HG03045 (cell line): Measurements from ENCODE around the gene NFATC3.
"Not testable (repeated sequence)": the region's sequence is repeated elsewhere in the genome, so short reads cannot be mapped to it uniquely, and the experiment has no call there.

ENCODE experiments used
- ATAC-seq: cut with Tn5 transposase; IDR thresholded peaks from one replicate; pipeline ENCODE4 v1.9.1; 2021; ENCODE audit warnings: mild to moderate bottlenecking, moderate library complexity; ENCODE audit not compliant: unreplicated experiment

The NFATC3 gene

DNA sequence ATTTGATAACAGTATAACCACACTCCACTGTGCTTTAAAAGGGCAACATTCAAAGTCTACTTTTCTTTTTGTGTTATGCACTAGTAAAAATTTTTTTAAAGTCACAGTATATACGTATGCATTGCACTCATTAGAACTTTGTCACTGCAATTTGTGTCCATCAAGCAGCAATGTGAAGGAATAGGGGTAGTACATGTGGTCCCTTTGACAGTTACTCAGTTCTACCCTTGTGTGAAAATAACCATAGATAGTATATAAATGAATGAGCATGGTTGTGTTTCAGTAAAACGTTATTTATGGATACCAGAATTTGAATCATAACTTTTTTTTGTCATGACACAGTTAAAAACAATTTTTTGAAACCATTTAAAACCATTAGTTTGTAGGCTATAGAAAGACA, 30.7 kb downstream of the NFATC3 start:
- ATAC-seq = no peak

DNA sequence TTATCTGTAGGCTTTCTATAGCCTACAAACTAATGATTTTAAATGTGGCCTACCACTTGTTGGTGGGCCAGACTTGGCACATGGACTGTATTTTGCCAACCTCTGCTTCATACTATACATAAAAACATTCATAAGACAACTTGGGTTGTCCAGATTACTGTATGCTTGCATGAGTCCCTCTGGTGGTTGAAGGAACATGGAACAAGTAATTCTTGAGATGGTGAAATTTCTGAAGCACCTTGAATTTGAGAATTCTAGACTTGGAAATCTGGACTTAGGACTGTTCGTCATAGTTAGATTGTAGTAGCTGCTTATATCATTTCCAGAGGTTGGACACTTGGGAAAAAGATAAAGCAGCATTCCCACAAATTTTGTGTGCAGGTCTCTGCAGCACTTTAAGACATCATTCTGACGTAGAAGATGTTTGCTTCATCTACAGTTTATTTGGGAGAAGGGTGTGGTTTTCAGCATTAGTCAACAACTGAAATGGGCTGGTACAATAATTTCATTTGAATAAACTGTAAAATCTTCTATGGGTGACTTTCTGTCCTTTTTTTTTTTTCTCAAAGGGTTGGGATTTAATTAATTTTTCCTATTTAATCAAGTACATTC, 31.2 kb downstream of the NFATC3 start:
- no peak for ATAC-seq

DNA sequence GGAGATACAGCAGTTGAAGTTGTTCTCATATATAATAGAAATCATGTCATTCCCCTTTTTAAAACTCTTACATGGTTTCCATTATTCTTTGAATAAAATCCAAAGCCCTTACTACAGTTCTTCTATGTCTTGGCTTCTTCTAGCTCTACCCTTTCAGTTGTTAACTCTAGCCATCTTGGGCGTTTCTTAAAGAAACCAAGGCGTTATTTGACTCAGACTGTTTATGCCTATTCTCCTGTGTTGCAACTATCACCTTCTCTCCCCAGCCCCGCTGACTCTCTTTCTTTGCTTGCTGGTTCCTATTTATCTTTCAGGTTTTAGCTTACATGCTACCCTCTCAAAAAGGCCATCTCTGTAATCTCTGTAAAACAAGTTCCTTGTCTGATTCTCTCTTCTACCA, 32.7 kb downstream of the NFATC3 start:
- ATAC-seq = no peak

DNA sequence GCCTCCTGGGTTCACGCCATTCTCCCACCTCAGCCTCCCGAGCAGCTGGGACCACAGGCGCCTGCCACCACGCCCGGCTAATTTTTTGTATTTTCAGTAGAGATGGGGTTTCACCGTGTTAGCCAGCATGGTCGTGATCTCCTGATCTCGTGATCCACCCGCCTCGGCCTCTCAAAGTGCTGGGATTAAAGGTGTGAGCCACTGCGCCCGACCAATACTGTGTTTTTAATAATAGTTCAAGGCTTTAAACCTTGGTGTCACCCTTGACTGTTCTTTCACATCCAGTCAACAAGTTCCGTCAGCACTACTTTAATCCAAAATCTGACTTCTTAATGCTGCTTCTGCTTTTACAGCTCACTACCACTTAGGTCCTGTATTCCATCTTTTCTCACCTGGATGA, 33.8 kb downstream of the NFATC3 start:
- ATAC-seq = not testable (repeated sequence)

DNA sequence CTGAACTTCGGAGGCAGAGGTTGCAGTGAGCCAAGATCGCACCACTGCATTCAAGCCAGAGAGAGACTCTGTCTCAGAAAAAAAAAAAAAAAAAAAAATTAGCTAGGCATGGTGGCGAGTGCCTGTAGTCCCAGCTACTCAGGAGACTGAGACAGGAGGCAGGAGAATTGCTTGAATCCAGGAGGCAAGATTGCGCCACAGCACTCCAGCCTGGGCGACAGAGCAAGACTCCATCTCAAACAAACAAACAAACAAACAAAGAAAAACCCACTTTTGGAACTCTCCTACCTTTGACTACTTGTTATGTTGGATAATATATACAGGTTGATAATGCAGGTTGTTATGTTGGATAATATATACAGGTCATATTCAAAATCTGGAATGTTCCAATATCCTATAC, 35.3 kb downstream of the NFATC3 start:
- not testable (repeated sequence) for ATAC-seq

DNA sequence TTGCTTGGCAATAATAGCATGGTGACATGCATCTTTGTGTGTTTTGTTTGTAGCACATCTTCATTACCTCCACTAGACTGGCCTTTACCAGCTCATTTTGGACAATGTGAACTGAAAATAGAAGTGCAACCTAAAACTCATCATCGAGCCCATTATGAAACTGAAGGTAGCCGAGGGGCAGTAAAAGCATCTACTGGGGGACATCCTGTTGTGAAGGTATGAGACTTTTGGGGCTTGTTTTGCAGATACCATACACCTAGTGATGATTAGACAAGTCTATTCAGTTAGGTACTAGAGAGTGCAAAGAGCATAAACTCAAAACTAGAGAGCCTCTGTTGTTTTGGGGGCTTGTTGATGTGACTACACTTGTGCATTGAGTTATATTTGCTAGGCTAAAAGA, 41.2 kb downstream of the NFATC3 start:
- ATAC-seq = no peak

DNA sequence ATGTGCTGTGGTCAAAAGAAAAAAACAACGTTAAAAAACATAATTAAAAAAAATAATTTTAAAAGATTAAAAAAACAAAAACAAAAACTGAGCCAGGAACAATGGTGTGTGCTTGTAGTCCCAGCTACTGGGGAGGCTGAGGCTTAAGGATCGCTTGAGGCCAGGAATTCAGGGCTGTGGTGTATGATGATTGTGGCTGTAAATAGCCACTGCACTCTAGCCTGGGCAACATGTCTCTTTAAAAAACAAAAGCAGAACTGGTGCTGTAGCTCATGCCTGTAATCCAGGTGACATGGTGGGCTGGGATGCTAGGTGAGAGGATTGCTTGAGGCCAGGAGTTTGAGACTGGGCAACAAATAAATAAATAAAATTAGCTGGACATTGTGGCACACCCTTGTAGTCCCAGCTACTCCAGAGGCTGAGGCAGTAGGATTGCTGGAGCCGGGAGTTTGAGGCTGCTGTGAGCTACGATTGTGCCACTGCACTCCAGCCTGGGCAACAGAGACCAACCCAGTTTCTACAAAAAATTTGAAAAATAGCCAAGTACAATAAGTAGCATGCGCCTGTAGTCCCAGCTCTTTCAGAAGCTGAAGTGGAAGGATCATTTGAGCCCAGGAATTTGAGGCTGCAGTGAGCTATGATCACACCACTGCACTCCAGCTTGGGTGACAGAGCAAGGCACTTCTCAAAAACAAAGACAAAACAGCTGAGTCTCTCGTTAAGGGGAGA, 43.6 kb downstream of the NFATC3 start:
- no peak for ATAC-seq

DNA sequence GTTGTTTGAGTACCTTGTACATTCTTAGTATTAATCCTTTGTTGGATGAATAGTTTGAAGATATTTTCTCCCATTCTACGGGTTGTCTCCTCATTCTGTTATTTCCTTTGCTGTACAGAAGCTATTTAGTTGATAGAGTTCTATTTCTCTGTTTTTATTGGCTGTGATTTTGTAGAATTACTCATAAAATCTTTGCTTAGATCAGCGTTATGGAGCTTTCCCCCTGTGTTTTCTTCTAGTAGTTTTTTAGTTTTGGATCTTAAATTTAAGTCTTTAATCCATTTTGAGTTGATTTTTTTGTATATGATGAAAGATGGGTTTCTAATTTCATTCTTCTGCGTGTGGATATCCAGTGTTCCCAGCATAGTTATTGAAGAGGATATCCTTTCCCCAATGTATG, 45.4 kb downstream of the NFATC3 start:
- ATAC-seq = no peak

DNA sequence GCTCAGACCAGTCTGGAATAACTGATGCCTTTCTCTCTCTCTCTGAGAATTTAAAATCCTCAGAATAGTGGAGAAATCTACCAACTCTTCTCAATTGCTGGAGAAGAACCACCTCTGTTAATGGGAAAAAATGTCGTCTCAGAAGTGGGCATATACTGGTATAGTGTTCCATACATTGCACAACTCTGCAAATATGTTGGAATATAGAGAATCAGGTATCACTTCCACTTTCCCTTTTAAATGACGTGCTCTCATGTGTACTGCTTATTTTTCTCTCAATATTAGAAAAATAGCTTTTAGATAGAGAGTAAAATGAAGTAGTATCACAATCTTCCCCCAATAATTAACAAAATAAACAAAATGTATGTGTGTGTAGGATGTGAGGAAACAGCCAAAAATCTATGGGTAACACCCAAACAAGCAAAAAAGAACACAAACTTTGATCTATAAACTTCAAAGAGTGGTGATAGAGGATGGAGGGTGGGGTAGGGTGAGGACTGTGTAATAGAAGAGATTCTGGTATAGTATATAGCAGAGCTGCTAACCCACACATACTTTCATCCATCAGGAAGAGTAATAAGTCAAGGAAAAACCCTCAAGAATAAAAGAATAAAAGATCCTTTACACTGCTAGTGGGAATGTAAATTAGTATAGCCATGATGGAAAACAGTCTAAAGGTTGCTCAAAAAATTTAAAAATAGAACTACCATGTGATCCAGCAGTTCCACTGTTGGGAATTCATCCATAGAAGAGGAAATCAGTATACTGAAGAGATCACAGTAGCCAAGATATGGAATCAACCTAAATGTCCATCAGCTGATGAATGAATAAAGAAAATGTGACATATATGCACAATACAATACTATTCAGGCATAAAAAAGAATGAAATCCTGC, 46.9 kb downstream of the NFATC3 start:
- ATAC-seq = no peak

DNA sequence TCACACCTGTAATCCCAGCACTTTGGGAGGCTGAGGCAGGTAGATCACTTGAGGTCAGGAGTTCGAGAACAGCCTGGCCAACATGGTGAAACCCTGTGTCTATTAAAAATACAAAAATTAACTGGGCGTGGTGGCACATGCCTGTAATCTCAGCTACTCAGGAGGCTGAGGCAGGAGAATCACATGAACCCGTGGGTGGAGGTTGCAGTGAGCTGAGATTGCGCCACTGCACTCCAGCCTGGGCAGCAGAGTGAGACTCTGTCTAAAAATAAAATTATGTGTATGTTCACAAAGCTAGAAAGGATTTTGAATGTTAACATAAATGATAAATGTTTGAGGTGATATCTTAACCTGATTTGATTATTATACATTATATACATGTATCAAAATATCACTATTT, 47.8 kb downstream of the NFATC3 start:
- ATAC-seq = not testable (repeated sequence)

DNA sequence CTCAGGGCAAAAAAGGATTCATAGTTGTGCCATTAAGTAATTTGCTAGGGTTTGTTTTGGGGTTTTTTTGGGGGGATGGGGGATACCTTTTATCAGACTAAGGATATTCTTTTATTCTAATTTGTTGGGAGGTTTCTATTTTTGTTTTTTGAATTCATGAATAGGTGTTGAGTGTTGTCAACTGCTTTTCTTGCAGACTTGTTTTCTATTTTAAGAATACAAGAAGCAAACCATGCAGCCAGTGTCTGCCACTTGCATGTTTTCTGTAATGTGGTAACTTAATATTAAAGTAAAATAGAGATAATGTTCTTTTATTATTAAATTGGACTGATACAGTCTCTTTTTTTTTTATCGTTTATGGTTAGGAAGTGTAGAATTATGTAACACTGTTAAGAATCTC, 49.5 kb downstream of the NFATC3 start:
- ATAC-seq = no peak

DNA sequence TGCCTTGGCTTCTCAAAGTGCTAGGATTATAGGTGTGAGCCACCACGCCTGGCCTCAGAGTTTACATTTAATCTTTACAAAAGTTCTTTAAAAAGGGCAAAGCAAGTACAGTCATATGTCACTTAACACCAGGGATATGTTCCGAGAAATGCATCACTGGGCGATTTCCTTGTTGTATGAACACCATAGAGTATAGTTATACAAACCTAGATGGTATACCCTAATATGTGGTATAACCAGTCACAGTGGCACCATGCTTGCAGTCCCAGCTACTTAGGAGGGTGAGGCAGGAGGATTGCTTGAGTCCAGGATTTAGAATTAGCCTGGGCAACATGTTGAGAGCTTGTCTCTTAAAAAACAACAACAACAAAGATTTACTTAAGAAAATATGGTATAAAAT, 51.3 kb downstream of the NFATC3 start:
- no peak for ATAC-seq

DNA sequence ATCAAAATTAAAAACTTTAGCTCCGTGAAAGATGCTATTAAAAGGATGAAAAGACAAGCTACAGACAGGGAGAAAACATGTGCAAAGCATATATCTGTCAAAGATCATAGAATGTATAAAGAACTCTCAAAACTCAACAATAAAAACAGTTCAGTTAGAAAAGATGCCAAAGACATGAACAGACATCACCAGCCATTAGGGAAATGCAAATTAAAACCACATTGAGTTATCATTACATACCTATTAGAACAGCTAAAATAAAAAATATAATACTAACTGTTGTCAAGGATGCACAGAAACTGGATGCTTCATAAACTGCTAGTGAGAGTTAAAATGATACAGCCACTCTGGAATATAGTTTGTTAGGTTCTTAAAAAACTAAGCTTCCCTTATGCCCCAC, 58.8 kb downstream of the NFATC3 start:
- no peak for ATAC-seq

DNA sequence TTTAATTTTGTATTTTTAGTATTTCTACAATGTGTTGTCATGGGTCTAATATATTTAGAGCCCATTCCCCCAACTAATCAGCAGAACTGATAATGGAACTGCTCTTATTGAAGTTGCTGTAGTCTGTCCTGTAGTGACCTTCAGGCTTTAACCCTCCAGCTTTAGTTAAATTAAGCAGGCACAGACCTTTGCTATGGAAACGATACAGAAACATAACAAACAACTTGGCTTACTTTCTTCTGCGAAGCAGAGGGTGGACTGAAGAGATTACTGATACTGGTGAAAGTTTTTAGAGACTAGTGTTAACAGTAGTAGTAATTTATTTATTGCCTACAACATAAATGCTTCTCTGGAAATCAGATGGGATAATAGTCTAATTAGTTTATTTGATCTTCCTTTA, 61.4 kb downstream of the NFATC3 start:
- ATAC-seq = no peak

DNA sequence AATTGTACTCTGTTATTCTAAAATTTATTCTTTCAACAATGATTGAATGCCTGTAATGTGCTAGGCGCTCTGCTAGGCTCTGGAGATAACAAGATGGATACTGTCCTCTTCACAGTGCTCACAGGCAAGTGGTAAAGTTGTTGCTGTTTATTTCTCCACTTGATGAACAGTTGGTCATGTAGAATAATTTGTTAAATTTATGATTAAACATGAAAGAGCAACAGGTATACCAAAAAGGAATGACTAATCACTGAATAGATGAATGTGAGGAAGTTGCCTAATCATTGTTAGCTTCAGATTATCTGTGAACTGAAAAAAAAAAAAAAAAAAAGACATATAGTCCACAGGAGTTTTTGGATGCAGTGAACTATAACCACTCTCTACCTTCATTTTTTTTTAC, 62.3 kb downstream of the NFATC3 start:
- ATAC-seq = no peak

DNA sequence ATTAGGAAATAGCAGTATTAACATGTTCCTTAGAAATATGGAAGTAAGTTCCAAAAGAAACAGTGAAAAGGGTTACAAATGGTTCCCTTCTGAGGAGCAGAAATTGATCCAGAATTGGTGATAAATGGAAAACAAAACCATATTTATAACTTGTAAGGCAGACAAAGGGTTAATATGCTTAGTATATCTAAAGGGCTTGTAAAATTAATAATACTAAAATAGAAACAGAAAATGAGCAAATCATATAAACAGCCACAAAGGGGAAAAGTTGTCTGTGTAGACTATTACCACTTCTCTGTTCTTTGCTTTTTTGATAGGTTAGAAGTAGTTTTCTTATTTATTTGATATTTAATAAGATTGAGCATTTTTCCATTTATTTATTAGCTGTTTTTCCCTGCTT, 64.4 kb downstream of the NFATC3 start:
- no peak for ATAC-seq

DNA sequence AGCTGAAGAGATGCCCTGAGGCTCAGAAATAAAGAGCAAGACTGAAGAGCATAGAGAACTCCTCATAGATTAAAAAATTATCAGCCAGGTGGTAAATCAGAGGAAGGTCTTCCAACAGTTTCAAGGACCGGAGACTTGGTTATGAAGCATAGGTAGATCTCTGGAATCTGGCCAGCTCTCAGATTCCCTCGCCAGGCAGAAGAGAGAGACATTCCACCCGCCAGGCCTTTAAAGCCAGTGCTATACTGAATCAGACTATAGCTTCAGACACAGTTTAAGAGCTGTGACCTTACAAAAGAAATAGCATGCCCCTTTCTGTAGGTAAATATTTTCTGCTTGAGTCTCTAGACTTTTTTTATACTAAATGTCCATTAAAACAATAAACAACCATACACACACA, 70.3 kb downstream of the NFATC3 start:
- no peak for ATAC-seq

DNA sequence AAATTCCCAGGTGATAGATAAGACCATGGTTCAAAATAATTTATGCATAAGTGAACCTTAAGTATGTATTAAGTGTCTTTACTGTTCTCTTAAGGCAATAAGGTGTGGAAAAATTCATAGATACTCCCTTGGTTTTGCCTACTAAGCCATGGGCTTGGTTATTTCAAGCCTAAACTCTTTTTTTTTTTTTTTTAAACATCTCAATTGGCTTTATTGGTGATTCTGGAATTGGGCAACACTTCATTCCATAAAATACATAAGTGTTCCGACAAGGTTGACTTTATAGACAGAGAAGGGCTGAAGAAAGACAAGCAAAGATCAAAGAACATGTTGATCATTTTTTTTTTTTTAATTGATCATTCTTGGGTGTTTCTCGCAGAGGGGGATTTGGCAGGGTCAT, 77.2 kb downstream of the NFATC3 start:
- ATAC-seq = no peak

DNA sequence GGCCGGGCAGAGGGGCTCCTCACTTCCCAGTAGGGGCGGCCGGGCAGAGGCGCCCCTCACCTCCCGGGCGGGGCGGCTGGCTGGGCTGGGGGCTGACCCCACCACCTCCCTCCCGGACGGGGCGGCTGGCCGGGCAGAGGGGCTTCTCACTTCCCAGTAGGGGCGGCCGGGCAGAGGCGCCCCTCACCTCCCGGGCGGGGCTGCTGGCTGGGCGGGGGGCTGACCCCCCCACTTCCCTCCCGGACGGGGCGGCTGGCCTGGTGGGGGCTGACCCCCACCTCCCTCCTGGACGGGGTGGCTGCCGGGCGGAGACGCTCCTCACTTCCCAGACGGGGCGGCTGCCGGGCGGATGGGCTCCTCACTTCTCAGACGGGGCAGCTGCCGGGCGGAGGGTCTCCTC, 78.1 kb downstream of the NFATC3 start:
- ATAC-seq = not testable (repeated sequence)

DNA sequence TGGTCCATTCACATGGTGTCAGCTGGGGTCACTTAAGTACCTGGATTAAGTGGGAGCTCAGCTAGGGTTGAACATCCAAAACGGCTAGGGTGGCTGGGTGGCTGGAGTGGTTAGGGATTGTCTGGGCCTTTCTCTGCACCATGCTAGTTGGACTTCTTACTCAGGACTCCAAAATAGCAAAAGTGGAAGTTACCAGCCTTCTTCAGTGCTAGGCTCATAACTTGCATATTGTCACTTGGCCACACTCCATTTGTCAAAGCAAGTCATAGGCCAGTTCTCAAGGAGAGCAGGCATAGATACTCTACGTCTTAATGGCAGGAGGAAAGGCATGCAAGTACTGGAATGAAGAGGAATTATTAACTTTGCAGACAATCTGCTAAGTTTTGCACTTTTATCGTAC, 81.1 kb downstream of the NFATC3 start:
- ATAC-seq = no peak

DNA sequence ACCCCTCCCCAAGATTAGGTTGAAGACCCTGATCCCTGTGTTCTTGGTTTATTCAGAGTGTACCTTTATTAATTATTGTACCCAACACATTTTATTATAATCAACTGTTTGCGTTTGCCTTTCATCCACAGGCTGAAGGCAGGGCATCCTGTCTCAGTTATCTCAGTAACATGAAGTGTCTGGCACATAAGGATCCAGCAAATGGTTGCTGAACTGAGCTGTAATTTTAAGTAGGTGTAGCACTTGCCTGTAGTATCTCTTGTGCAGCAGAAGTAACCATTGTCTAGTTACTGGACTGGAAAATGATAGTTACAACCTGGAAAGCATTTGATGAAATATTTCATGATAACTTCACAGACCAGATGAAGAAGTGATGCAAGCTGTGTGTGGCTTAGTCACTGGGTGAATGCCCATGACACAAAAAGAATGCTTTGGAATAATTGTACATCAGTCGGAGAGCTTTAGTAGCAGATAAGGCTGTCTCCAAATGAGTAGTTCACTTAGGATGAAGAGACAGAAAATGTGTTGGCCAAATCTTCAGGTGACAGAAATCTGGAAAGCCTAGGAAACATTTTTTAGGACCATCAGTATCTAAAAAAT, 94.1 kb downstream of the NFATC3 start:
- no peak for ATAC-seq

DNA sequence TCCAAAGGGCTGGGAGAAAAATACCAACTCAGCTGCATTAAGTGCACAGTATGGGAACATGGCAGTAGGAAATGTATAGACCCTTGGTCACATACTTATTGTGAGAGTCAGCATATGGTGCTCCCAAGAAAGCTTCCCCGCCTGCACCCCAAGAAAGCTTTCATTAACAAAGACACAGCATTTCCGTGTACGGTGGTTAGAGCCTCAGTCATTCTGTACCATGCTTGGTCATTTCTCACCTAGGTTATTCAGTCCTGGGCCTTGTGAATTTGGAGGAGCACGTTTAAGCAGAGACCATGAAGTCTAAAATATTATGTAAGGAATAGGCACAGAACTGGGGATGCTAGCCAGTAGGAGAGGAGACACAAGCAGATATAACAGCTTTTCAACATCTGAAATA, 94.7 kb downstream of the NFATC3 start:
- no peak for ATAC-seq
